Left kidney (tissue), 2 donors: Measurements from ENCODE around the gene SLC30A7. TPM values are rescaled to one million over a fixed set of nuclear protein-coding genes. Genes with fewer than 3 reads are reported as not detected.

Source experiments
- DNase-seq: peaks from one replicate; pipeline ENCODE4 v3.0.0-alpha.2; 2013
- polyA plus RNA-seq: library from polyadenylated mRNA; unstranded; fragments of 120-200 nt; gene quantifications from one replicate; pipeline ENCODE4 v1.2.1, GENCODE V29; 2013; ENCODE audit not compliant: insufficient read length

Gene SLC30A7
- polyA plus RNA-seq, 1 donor, result 24.1 TPM

DNA sequence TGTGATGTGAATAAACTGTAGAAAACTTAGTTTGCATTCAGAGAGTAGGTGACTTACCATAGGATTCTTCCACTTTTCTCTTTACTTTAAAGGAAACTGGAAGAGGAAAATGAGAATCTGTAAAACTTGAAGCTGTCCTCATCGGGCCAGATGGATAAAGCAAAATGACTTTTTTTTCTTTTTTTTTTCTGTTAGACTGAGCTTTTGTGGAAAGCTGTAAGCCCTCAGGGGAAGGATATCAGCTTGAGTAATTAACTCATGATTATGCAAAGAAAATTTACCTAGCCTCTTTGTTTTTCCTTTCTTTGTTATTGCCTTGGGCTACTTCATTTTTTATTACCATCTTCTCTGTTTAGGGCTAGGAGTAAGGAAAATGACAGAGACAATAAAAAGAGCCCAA lies 76.3 kb downstream of the SLC30A7 start:
- no peak for DNase-seq

DNA sequence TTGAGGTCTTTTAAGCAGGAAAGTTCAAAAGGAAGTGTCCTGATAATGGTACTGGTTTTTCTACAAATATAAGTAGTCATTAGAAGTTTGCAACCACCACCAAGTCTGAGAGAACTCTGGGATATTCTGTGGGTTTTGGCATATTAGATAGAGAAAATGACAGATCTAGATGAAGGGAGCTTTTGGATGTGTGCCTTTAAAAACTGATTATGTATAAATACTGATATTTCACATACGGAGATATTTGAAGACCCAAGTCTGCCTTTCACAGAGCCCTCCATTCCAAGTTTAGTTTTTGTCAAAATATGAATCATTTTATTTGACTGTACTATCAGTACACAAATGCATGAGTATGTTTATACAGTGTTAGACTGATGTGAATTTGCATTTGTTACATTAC lies 81.0 kb downstream of the SLC30A7 start:
- no peak for DNase-seq

DNA sequence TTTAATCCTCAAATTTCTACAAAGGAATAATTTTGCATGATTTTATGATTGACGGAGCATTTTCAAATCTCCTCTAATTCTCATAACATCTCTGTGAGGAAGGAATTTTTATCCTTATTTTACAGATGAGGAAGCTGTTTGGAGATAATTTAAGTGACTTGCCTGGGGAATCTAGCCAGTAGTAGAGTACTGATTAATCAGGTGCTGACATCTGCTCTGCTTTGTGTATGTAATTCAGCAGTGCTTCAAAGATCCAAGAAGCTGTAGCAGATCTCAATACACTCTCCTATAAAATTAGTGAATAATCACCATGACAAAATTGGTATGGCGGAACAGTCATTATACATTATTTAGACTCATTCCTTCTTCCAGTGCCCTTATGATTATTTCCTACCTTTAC lies 83.7 kb downstream of the SLC30A7 start:
- no peak for DNase-seq

DNA sequence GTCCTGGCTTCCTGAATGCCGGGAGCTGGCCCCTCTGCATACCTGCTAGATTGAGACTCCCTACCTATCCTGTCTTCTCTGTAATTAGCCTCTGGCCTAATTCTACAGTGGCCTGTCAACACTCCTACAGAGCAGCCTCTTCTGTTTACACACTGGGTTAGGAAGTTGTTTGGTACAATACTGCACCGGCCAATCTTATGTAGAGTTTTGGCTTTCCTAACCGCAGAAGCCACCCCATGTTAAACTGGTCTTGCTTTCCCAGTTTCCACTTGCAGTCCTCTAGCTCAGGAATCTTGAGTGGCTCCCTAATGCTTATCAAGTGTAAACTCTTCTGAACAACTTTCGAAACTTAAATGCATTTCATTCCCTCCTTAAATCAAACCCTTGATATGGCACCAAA lies 86.9 kb downstream of the SLC30A7 start:
- no peak for DNase-seq

DNA sequence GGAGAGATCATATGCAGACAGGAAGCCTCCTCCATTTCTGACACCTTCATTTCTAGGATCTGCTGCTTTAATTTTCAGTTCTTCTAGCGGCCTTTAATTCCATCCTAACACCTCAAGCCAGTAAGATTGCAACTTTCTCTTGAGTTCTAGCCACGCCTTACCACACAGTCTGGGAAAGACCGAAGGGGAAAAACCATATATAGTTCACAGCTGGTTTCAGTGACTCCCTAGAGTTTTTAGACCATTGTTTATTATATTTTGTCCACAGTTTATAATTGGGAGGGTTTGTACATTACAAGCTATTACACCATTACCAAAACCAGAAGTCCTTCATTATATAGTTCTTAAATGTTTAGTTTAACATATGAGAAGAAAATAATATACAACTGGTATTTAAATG lies 92.2 kb downstream of the SLC30A7 start:
- DNase-seq, result no peak

DNA sequence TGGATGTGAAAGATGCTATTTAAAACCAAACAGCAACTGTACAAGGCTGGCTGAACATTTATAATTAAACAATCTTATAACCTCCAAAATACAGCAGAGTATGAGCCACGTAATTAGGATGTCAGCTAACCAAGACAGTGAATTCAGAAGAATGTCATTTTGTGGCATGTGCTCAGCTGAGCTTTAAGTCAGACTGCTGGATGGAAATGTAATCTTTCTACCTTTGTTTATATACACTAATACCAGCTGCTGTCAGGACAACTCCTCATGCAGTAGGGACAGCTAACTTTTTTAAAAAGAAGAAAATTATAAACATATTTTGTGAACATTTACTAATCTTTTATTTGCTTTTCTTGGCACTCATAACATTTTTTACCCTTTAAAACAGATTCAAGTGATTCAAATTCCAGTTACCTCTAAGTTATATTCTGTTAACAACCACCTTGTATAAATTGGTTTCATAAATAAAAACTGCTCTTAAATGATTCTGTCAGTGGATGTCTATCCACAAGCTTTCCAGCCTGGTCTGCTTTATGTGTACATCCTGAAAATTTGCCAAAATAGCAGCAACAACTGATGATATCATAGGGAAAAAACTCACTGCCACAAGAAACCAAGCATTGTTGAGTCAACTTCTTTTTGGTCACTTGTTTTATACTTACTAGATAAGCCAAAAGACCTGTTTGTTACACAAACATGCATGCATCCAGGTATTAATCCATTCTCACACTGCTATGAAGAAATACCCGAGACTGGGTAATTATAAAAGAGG lies 93.6 kb downstream of the SLC30A7 start:
- DNase-seq, result no peak

DNA sequence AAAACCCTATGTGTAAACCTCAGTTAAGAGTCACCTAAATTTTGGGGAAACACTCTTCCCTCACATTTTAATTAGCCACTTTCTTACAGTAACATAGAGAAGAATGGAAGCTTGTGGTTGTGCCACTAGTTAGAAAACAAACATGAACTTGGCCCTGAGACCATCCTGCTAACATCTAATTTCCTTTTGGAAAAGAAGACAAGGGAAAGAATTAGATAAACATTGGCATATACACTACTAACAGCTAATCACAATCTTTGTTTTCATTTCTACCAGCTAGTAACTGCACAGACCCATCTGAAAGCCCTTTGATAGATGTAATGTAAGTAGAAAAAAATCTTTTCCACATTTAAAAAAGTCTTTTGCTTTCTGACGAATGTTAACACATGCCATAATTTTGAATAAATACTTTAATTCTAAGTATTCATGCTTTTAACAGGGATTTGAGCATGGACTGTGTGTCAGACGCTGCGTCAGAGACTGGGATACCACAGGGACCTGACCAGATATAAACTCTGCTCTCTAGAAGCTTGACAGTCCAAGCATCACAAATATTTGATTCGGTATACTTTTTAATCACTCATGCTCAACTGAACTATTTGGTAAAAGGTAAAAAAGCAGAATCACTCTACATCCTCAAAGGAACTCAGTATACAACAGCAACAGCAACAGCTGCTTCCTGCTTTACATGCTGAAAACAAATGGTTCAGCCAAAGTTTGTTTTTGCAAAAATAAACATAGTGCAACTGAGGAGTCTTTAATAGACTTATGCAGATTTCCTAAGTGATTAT lies 99.5 kb downstream of the SLC30A7 start:
- peak; percentile 15 for DNase-seq

DNA sequence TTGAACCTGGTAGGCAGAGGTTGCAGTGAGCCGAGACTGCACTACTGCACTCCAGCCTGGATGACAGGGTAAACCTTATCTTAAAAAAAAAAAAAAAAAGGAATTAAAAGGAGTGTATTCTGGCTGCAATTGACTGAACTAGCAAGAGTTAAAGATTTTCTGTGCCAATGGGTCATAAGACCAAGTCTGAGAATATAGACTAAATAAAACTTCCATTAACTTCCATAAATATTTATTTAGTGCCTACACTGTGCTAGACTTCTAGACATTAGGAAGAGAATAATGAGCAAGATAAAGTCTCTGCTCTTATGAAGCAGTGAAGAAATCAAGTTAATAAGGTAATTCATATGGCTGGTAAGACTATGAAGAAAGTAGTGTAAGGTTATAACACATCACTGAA lies 102.5 kb downstream of the SLC30A7 start:
- no peak for DNase-seq

DNA sequence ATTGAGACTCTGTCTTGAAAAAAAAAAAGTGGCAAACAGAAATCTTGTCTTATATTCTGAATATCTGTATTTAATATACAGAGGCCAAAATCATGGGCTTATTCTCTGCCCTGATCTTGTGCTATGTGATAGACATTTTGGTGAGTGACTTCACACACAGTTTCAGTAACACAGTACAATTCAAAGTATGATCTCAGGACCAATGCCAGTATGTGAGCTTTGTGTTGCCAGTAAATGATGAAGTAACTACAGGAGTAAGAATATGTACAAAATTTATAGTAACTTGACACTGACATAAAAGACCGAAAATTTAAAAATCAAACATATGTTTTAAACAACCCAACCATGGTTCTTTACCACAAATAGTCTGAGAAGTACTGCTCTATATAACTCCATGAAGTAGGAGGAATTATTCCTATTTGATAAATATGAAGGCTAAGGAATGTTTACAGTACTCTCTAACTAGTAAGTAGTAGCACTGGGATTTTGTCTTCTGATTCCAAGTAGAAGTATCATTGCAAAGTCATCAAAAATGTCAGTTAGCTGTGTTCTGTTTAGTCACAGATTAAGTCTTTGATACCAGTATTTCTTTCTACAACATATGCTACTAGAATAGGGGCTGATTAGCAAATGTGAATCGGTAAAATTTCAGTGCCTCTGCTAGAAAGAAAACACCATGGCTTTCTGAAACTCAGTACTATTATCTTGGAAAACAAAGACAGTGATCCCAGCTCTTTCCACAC lies 104.4 kb downstream of the SLC30A7 start:
- no peak for DNase-seq

DNA sequence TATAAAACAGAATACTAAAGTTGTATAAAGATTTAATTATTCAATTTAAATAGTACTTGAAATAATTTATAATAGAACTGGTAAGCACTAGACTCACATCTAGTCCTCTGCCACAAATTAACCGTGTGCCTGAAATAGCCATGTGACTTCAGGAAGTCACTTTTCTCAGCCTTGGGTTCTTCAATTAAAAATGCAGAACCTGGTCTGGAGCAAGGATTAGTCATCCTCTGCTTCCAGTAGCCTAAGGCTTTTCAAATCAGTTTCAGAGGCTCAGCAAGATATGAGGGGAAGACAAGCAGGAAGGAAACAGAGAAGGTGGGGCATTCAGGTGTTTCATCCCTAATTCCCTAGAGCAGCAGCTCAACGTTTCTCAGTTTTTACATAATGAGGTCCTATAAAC lies 106.7 kb downstream of the SLC30A7 start:
- DNase-seq, result no peak

DNA sequence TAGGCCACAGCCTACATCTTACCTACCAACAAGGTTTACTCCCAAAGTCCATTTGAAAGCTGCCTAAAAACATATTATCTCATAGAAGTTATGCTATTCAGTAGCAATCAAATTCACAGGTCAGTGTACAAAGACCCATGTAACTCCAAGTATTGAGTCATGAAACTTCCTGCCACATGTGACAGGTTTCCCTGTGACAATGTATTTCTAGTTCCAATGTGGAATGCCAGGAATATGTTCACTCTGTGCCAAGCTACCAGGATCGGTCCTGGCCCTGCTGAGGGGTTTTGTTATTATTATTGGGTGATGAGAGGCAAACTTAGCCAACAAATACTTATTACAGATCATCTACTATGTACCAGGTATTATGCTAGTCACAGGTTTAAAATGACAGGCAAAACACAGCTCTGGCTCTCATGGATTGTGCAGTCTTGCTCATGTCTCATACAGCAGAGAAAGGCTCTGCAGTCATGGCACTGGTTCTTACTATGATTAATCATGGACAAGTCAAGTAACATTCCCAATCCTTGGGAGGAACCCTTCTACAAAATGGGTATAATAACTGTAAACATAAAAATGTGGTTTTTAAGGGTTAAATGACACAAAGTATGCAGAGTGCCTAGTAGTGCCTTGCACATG lies 107.2 kb downstream of the SLC30A7 start:
- DNase-seq, result no peak

DNA sequence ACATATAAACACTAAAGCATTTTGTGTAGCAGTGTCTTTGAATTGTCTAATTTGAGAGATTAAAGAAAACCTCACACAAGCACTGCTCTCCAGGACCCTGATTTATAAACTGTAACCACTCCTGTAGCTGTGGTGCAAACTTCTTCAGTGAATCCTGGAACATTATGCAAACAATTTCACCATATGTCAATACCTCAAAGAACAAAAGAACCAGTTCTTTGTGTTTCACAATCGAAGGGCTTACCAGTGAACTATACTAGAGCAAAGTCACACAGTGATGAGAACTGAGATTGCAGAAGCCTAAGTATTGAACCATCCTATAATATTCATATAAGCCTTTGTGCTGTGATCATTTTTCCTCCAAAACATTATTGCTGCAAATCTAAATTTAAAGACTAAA lies 108.2 kb downstream of the SLC30A7 start:
- DNase-seq, result no peak

DNA sequence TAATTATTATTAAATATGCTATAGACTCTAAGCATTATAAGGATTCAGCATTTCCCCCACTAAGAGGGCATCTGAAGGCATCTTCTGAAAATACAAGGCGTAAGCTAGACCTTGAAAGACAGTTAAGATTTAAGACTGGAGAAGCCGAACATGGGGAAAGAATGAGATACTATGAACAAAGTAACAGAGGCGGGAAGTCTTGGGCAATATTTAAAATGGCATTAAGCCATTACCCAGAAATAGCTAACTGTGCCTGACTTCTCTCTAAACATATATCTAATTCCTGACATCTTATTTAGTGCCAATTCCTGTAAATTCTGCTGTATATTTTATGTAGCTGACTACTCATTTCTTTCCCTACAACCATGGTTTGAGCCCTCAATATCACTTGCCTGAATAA lies 108.8 kb downstream of the SLC30A7 start:
- DNase-seq, result no peak

DNA sequence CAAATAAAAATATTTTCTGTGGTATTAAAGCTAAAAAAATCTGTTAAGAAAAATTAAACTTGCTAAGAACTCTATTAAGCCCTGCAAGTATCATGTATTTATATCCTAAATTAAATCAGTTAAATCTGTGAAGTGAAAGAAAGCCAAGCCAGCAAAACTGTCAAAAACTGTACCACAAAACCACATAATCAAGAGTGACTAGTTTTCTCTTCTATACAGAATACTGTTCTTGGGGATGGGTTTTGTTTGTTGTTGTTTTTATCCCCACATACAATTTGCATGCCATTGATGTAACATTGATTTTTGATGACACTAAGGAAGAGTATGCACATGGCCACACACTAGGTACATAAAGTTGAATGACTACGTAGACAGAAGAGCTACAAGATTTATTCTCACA lies 109.3 kb downstream of the SLC30A7 start:
- no peak for DNase-seq

DNA sequence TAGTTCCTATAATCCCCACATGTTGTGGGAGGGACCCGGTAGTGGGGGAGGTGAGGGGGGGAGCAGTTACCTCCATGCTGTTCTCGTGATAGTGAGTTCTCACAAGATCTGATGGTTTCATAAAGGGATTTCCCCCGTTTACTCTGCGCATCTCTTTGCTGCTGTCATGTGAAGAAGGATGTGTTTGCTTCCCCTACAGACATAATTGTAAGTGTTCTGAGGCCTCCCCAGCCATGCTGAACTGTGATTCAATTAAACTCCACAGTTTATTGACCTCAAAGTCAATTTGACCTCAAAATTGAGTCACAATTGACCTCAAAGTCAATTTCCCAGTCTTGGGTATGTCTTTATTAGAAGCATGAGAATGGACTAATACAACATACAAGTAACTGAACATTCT lies 110.0 kb downstream of the SLC30A7 start:
- DNase-seq, result no peak

DNA sequence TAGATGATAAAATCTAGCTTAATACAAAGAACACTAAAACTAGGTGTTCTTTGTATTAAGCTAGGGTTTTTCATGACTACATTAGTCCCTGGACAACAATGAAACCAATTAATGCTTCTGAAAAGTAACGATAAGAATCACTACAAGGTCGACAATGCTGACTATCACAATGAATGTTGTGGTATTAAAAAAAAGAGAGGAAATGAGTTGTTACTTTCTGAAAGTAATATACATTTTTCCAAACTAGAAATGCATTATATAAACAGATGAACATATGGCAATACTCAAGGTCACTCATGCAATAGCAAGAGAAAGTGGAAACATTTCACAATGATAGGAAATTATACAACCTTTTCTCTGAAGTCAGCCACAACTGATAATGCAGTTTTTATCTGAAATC lies 110.7 kb downstream of the SLC30A7 start:
- DNase-seq, result no peak

DNA sequence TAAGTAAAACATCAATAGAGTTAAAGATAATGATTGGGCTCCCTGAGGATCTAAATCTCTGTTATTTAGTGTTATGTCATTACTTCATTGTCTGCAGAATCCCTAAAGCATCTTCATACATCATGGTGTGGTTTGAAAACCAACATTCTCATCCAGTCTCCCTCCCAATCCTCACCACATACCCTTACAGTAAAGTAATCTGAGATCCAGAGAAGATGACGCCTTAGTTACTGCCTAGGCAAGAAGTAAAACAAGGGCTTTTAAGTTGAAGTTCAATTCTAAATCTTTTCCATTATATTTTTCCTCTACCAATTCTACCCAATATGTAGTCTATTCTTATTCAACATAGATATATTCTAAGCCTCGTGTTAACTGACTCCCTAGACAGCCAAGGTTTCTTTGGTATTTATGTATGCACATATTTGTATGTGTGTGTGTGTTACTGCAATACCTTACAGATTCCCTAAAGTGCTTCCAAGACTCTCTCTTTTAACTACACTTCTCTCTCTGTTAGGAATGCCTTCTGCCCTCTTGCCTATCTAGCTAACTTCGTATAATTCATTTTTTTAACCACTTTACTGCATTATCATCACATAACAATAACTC lies 112.4 kb downstream of the SLC30A7 start:
- DNase-seq, result no peak

DNA sequence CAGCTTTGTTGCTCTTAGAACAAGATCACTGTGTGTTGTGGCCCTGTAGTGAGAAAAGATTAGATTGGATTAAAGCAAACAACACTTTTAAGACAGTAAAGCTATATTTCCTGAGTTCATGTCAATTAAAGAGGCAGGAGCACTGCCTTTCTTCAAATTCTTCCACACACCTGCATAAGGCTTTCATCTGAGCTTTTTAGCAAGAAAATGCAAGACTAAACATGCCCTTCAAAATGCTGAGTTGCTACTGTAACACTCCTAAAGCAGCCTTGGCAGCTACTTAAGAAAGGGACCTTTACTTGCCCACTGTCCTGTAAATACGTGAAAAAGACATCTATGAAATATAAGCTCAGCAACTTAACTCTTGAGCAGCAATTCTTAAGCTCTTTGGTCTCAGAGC lies 117.9 kb downstream of the SLC30A7 start:
- no peak for DNase-seq

DNA sequence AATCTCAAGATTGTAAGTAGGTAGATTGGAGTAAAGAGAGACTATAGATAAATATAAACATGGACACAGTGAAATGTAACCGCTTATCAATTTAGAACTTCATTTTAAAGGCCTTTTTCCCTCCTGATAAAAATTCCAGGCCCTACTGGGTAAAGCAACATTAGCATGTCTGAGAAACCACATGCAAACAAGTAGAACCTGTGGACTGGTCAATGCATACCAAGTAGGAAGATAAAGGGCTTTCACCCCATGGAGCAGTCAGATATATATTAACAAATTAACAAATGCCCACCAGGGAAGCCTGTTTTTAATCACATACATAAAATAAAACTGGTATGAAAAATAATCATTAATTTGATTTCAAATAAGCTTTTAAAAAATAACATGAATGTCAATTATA lies 121.6 kb downstream of the SLC30A7 start:
- DNase-seq, result no peak

DNA sequence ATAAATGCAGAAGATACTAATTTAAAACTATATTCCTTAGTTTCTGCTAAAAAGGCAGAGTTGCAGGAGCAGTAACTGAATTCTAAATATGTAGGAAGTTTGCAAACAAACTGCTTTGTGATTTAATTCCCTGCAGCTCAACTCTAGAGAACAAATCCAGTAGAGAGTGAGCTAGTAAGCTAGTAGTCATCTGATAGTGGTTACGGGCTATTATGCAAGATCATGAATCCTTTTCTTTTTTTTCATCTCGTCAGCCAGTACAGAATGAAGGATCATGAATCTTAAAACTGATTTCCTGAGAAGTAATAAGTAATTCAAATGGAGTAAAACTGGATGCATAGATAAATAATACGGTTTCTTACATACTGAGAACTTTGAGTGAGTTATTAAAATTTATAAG lies 126.4 kb downstream of the SLC30A7 start:
- DNase-seq, result no peak

DNA sequence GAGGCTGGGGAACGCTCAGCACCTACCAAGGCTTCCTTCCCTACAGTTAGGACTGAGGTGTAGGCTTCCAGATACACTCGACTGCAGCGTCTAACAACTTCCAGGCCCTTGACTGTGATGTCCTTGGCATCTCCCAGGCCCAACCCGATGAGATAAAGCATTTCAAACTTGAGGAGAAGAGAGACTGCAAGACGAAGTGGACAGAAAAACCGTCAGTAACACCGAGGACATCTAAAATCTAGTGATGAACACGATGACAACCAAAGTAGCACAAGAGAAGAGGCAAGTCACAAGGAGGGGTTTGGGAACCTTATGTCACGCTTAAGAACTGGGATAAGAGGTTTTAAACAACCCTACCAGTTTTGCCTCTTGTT lies 129.4 kb downstream of the SLC30A7 start:
- DNase-seq, result no peak
